ENCODE measurements around the gene TBX21.
A peak's percentile ranks its signal among the peaks of the same experiment; 100 is the strongest.

- TF ChIP-seq CTCF (IDR thresholded peaks at IDR 0.05 in 8 of 11, conservative IDR thresholded peaks at IDR 0.05 in 3 of 11) (peak in 10 of 11 experiments; percentile 11 to 64 (median 45)), POLR2AphosphoS5 (IDR thresholded peaks at IDR 0.05) (peak in 2 of 3 donors; percentile 10 to 47)
Observed at GRCh38 chr17:47789611-47790561, 56.9 kb downstream of the TBX21 start.

Measured in spleen (tissue), 7 donors.